ENCODE results near the gene ODR4. TPM values are rescaled to one million over a fixed set of nuclear protein-coding genes. Genes with fewer than 3 reads are reported as not detected.
"Not testable (repeated sequence)": the region's sequence is repeated elsewhere in the genome, so short reads cannot be mapped to it uniquely, and the experiment has no call there.

ODR4 gene
- total and polyA plus RNA-seq, 4 donors = 6.0 to 22.6 (median 16.5) TPM

DNA sequence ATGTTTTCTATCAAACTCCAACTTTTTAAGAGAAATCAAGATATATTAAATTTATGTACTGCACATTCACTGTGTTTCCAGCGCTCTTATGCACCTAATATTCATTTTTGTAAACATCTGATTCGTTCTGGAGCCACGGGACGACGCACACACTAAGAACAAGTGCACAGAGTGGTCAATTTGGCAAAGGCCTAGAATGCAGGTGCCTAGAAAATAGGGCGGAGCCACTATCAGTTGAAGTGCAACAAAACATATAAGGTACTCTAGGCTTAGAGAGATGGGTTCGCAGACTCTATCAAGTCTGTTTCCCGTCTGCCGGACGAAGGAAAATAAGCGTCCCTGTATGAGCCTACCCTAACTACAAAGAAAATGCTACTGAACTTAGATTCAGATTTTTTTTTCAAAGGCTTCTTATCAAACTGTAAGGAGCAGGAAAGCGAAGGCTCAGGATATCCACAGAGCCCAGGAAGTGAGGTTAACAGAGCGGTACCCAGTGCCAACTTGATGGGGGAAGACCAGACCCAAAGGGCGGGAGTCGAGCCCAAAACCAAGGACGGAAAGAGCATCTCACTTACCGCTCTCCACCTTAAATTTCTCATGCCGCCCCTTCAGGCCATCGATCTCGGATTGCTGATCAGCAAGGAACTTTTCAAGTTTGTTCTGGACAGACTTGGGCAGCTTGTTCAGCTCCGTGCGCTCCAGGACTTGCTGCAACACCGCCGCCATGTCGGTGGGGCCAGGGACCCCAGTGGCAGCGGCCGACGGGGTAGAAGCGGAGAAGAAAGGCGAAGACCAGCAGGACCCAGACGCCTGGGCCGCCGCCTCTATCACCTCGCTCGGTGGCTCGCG, 1.1 kb upstream of the ODR4 start:
- ATAC-seq (ENCODE audit: low FRiP score) (no peak), DNase-seq (no peak)
- peak overlapping the region; percentile 31 to 71 for H3K27ac ChIP-seq (ENCODE audit: low read depth in 1 of 2, low read length in 2 of 2)
- H3K4me1 ChIP-seq (ENCODE audit: control insufficient read depth in 1 of 2, insufficient read depth in 2 of 2, low read length in 2 of 2) = peaks cover 0 to 2% of the 10 kb centered on the region in 2 donors
- H3K4me3 ChIP-seq (ENCODE audit: low read length in 2 of 2) = peak overlapping the region; percentile 42 to 94
- H3K27me3 ChIP-seq (ENCODE audit: control insufficient read depth in 1 of 2, insufficient read depth in 2 of 2, low read length in 1 of 2) = no peaks in the 10 kb centered on the region
- no peaks in the 10 kb centered on the region for H3K36me3 ChIP-seq (ENCODE audit: control insufficient read depth in 1 of 2, insufficient read depth in 2 of 2, low read length in 1 of 2)
- WGBS, 2 donors = 0 to 1% methylated on average over 32 to 37 of the region's 37 CpGs
- intact Hi-C loops (cut with DNase I) = no loop called here
- no peaks in the 10 kb centered on the region for H3K9me3 ChIP-seq (ENCODE audit: control insufficient read depth, low read length)

DNA sequence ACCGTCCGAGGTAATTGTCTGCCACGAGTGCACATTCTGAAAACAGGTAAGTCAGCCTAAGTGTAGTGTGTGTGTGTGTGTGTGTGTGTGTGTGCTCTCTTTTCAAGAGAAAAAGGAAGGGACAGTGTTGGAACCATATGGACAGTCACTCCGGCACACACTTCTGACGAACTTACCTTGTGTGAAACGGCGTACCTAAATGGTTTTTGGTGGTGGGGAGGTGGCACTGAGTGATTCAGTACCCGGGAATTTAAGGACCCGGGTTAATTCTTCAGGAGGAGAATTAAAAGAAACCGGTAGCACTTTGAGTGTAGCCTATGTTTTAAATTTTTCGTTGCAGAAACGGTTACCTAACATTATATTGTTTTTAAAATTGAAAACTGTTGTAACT, 286 bp downstream of the ODR4 start:
- 0% methylated on average over 12 of the region's 12 CpGs for WGBS, 2 donors
- peaks cover 0 to 2% of the 10 kb centered on the region in 2 donors for H3K4me1 ChIP-seq (ENCODE audit: control insufficient read depth in 1 of 2, insufficient read depth in 2 of 2, low read length in 2 of 2)
- no peaks in the 10 kb centered on the region for H3K36me3 ChIP-seq (ENCODE audit: control insufficient read depth in 1 of 2, insufficient read depth in 2 of 2, low read length in 1 of 2)
- H3K27me3 ChIP-seq (ENCODE audit: control insufficient read depth in 1 of 2, insufficient read depth in 2 of 2, low read length in 1 of 2) = no peaks in the 10 kb centered on the region
- no peaks in the 10 kb centered on the region for H3K9me3 ChIP-seq (ENCODE audit: control insufficient read depth, low read length)
- DNase-seq = no peak
- ATAC-seq (ENCODE audit: low FRiP score) = peak; percentile 40
- intact Hi-C loops (cut with DNase I) = no loop called here
- H3K4me3 ChIP-seq (ENCODE audit: low read length in 2 of 2) = peak overlapping the region; percentile 59 to 65
- peak overlapping the region; percentile 69 to 91 for H3K27ac ChIP-seq (ENCODE audit: low read depth in 1 of 2, low read length in 2 of 2)

DNA sequence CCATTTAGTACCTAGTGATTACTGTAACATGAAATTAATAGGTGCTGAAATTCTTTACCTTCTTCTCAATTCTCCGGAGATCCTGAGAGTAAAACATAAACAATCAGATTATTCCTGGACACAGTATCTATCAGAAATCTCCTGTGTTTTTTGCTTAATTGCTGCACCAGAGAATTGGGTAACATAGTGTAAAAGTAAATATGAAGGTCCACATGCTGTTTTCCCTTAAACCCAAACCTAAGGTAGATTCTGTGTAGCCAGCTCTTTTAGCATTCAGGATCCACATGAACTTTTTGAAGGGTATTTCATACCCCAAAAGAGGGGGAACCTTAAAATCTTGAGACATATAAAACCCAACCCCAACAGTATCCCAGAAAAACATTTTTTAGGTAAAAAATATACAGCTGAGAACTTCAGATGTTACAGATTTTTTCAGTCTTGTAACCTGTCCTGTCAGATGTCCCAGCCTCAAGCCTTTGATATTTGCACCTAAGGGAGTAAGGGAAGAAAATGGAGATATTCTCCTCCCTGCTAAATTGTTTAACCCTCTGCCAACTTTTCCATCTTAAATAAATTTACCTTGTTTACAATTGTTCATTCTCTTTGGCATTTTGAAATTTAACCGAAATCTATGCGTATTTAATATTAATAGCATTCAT, 11.2 kb downstream of the ODR4 start:
- H3K27ac ChIP-seq (ENCODE audit: low read depth in 1 of 2, low read length in 2 of 2) = no peak overlapping the region
- H3K9me3 ChIP-seq (ENCODE audit: control insufficient read depth, low read length) = no peaks in the 10 kb centered on the region
- intact Hi-C loops (cut with DNase I) = no loop called here
- H3K4me1 ChIP-seq (ENCODE audit: control insufficient read depth in 1 of 2, insufficient read depth in 2 of 2, low read length in 2 of 2) = no peaks in the 10 kb centered on the region
- H3K27me3 ChIP-seq (ENCODE audit: control insufficient read depth in 1 of 2, insufficient read depth in 2 of 2, low read length in 1 of 2) = no peaks in the 10 kb centered on the region
- no peaks in the 10 kb centered on the region for H3K36me3 ChIP-seq (ENCODE audit: control insufficient read depth in 1 of 2, insufficient read depth in 2 of 2, low read length in 1 of 2)
- no peak overlapping the region for H3K4me3 ChIP-seq (ENCODE audit: low read length in 2 of 2)
- DNase-seq (no peak), ATAC-seq (ENCODE audit: low FRiP score) (no peak)
- 90 to 94% methylated on average over 3 of the region's 3 CpGs for WGBS, 2 donors

DNA sequence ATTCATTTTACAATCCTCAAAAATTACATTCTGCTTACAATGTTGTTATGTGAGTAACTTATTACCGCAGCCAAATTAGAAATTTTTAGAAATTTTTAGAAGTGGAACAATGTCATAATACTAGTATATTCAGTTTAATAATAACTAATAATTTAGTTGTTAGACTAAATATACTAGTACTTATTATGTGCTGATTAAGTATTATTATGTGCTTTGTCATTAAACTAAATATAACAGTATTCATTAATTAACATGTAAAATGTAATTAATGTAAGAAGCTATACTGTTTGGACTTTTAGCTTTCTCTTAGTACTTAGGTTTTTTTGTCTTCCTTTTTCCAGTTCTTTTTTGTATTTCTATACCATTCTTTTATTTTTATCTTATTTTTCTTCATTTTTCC, 15.3 kb downstream of the ODR4 start:
- DNase-seq (no peak), ATAC-seq (ENCODE audit: low FRiP score) (no peak)
- intact Hi-C loops (cut with DNase I) = no loop called here
- Histone ChIP-seq H3K27me3 (ENCODE audit: control insufficient read depth in 1 of 2, insufficient read depth in 2 of 2, low read length in 1 of 2) (no peaks in the 10 kb centered on the region), H3K36me3 (ENCODE audit: control insufficient read depth in 1 of 2, insufficient read depth in 2 of 2, low read length in 1 of 2) (no peaks in the 10 kb centered on the region), H3K9me3 (ENCODE audit: control insufficient read depth, low read length) (no peaks in the 10 kb centered on the region), H3K4me3 (ENCODE audit: low read length in 2 of 2) (no peak overlapping the region), H3K27ac (ENCODE audit: low read depth in 1 of 2, low read length in 2 of 2) (no peak overlapping the region), H3K4me1 (ENCODE audit: control insufficient read depth in 1 of 2, insufficient read depth in 2 of 2, low read length in 2 of 2) (no peaks in the 10 kb centered on the region)
- 98 to 99% methylated on average over 1 of the region's 1 CpG for WGBS, 2 donors

DNA sequence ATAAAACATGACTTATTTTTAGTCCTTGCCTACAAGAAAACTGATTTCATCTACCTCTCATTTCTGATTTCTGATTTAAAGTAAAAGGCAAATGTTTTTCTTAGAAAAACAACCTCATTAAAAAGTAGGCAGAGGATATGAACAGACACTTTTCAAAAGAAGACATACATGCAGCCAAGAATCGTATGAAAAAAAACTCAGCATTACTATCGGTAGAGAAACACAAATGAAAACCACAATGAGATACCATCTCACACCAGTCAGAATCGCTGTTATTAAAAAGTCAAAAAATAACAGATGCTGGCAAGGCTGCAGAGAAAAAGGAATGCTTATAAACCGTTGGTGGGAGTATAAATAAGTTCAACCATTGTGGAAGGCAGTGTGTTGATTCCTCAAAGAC, 16.2 kb downstream of the ODR4 start:
- 85 to 87% methylated on average over 4 of the region's 4 CpGs for WGBS, 2 donors

DNA sequence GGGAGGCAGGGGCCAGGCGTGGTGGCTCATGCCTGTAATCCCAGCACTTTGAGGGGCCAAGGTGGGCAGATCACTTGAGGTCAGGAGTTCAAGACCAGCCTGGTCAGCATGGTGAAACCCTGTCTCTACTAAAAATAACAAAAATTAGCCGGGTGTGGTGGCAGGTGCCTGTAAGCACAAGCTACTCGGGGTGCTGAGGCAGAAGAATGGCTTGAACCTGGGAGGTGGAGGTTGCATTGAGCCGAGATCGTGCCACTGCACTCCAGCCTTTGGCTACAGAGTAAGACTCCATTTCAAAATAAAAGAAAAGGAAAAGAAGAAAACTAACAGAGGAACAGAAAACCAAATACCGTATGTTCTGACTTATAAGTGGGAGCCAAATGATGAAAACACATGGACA, 17.1 kb downstream of the ODR4 start:
- H3K4me1 ChIP-seq (ENCODE audit: control insufficient read depth in 1 of 2, insufficient read depth in 2 of 2, low read length in 2 of 2); H3K27ac ChIP-seq (ENCODE audit: low read depth in 1 of 2, low read length in 2 of 2); H3K9me3 ChIP-seq (ENCODE audit: control insufficient read depth, low read length); H3K36me3 ChIP-seq (ENCODE audit: control insufficient read depth in 1 of 2, insufficient read depth in 2 of 2, low read length in 1 of 2); ATAC-seq (ENCODE audit: low FRiP score); intact Hi-C loops (cut with DNase I); H3K27me3 ChIP-seq (ENCODE audit: control insufficient read depth in 1 of 2, insufficient read depth in 2 of 2, low read length in 1 of 2); H3K4me3 ChIP-seq (ENCODE audit: low read length in 2 of 2); DNase-seq: not testable (repeated sequence)
- 86 to 92% methylated on average over 6 of the region's 6 CpGs for whole genome bisulfite sequencing, 2 donors

More for the DNA sequence above, 16.2 kb downstream of the ODR4 start:
- no peaks in the 10 kb centered on the region for H3K9me3 ChIP-seq (ENCODE audit: control insufficient read depth, low read length)
- H3K27ac ChIP-seq (ENCODE audit: low read depth in 1 of 2, low read length in 2 of 2) = no peak overlapping the region
- ATAC-seq (ENCODE audit: low FRiP score) (no peak), DNase-seq (no peak)
- no peaks in the 10 kb centered on the region for H3K27me3 ChIP-seq (ENCODE audit: control insufficient read depth in 1 of 2, insufficient read depth in 2 of 2, low read length in 1 of 2)
- intact Hi-C loops (cut with DNase I) = no loop called here
- H3K4me3 ChIP-seq (ENCODE audit: low read length in 2 of 2) = no peak overlapping the region
- peaks cover 0 to 3% of the 10 kb centered on the region in 2 donors for H3K36me3 ChIP-seq (ENCODE audit: control insufficient read depth in 1 of 2, insufficient read depth in 2 of 2, low read length in 1 of 2)
- no peaks in the 10 kb centered on the region for H3K4me1 ChIP-seq (ENCODE audit: control insufficient read depth in 1 of 2, insufficient read depth in 2 of 2, low read length in 2 of 2)

DNA sequence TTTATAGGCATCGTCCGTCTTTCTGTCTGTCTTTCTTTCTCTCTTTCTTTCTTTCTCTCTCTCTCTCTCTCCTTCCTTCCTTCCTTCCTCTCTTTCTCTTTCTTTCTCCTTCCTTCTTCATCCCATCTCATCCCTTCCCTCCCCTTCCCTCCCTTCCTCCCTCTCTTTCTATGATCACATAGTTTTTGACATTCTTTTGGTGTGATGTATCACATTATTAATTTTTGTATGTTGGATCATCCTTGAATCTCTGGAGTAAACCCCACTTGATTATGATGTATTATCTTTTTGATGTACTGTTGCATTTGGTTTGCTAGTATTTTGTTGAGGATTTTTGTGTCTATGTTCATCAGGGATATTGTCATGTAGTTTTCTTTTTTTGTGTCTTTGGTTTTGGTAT, 25.8 kb downstream of the ODR4 start:
- H3K36me3 ChIP-seq (ENCODE audit: control insufficient read depth in 1 of 2, insufficient read depth in 2 of 2, low read length in 1 of 2); ATAC-seq (ENCODE audit: low FRiP score); DNase-seq; H3K9me3 ChIP-seq (ENCODE audit: control insufficient read depth, low read length); H3K27me3 ChIP-seq (ENCODE audit: control insufficient read depth in 1 of 2, insufficient read depth in 2 of 2, low read length in 1 of 2); H3K27ac ChIP-seq (ENCODE audit: low read depth in 1 of 2, low read length in 2 of 2); H3K4me1 ChIP-seq (ENCODE audit: control insufficient read depth in 1 of 2, insufficient read depth in 2 of 2, low read length in 2 of 2); H3K4me3 ChIP-seq (ENCODE audit: low read length in 2 of 2): not testable (repeated sequence)
- 96 to 97% methylated on average over 2 of the region's 2 CpGs for WGBS, 2 donors
- intact Hi-C loops (cut with DNase I) = loop anchor here (10.0 kb wide), 1 partner anchor 583 kb away; no protein-coding TSS in a partner anchor

DNA sequence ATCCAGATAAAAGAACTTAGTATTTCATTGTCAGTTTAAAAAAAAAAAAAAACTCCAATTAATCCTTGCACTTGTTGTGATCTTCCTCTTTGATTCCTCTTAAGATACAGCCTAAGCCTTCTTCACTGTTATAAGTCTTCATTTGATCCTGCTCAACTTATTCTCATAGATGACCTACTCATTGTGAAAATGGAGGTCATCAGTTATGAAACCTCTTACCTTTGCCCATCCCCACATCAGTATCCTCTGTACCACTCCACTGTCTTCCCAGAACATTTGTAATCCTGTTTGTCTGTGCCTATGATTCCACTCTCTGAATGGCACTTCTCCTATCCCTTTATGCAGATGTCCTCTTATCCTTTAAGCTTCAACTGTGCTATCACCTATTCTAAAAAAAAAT, 28.0 kb downstream of the ODR4 start:
- Histone ChIP-seq H3K36me3 (ENCODE audit: control insufficient read depth in 1 of 2, insufficient read depth in 2 of 2, low read length in 1 of 2) (peaks cover 0 to 2% of the 10 kb centered on the region in 2 donors), H3K27me3 (ENCODE audit: control insufficient read depth in 1 of 2, insufficient read depth in 2 of 2, low read length in 1 of 2) (no peaks in the 10 kb centered on the region), H3K4me1 (ENCODE audit: control insufficient read depth in 1 of 2, insufficient read depth in 2 of 2, low read length in 2 of 2) (no peaks in the 10 kb centered on the region), H3K4me3 (ENCODE audit: low read length in 2 of 2) (no peak overlapping the region), H3K9me3 (ENCODE audit: control insufficient read depth, low read length) (no peaks in the 10 kb centered on the region), H3K27ac (ENCODE audit: low read depth in 1 of 2, low read length in 2 of 2) (no peak overlapping the region)
- intact Hi-C loops (cut with DNase I) = loop anchor here (10.0 kb wide), 1 partner anchor 581 kb away; no protein-coding TSS in a partner anchor
- DNase-seq = no peak
- ATAC-seq (ENCODE audit: low FRiP score) = no peak
